ENCODE measurements around the gene MLLT10.

DNA sequence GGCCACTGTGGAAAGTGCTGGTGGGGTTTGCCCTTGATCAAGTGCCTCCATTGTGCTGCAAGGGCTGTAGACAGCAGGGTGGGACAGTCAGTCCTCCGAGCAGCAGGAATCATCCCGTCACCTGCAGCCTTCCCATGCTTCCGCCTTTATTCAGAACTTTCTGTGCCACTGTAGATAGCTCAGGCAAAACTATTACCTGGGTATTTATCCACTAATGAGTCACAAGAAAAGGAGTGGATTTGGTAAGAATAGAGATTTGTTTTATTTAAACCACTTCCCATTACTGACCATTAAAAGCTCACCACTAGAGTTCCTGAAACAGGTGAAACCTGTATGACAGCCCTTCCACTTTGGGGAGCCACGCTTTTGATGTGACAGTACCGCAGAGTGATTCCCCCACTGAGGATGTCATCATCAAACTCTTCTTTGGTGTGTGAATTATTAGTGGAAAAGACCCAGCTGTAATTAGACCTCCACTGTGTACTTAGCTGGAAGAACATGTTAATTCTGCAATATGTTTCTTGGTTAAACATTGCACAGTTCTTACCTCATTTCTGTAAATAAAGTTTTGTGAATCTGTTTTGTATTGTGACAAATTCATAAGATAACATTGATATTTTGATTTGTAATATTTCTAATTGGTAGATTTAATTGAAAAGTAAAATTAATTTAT is 208.8 kb downstream of the MLLT10 start:
- TF ChIP-seq, protein P1, sequence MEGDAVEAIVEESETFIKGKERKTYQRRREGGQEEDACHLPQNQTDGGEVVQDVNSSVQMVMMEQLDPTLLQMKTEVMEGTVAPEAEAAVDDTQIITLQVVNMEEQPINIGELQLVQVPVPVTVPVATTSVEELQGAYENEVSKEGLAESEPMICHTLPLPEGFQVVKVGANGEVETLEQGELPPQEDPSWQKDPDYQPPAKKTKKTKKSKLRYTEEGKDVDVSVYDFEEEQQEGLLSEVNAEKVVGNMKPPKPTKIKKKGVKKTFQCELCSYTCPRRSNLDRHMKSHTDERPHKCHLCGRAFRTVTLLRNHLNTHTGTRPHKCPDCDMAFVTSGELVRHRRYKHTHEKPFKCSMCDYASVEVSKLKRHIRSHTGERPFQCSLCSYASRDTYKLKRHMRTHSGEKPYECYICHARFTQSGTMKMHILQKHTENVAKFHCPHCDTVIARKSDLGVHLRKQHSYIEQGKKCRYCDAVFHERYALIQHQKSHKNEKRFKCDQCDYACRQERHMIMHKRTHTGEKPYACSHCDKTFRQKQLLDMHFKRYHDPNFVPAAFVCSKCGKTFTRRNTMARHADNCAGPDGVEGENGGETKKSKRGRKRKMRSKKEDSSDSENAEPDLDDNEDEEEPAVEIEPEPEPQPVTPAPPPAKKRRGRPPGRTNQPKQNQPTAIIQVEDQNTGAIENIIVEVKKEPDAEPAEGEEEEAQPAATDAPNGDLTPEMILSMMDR (IDR thresholded peaks at IDR 0.05), result no peak
- TF ChIP-seq POLR2A (IDR thresholded peaks at IDR 0.05), result no peak

All from adrenal gland (tissue), 5 donors.